ENCODE results near the gene NEU4.
"Not testable (repeated sequence)": the region's sequence is repeated elsewhere in the genome, so short reads cannot be mapped to it uniquely, and the experiment has no call there.

Gene NEU4

DNA sequence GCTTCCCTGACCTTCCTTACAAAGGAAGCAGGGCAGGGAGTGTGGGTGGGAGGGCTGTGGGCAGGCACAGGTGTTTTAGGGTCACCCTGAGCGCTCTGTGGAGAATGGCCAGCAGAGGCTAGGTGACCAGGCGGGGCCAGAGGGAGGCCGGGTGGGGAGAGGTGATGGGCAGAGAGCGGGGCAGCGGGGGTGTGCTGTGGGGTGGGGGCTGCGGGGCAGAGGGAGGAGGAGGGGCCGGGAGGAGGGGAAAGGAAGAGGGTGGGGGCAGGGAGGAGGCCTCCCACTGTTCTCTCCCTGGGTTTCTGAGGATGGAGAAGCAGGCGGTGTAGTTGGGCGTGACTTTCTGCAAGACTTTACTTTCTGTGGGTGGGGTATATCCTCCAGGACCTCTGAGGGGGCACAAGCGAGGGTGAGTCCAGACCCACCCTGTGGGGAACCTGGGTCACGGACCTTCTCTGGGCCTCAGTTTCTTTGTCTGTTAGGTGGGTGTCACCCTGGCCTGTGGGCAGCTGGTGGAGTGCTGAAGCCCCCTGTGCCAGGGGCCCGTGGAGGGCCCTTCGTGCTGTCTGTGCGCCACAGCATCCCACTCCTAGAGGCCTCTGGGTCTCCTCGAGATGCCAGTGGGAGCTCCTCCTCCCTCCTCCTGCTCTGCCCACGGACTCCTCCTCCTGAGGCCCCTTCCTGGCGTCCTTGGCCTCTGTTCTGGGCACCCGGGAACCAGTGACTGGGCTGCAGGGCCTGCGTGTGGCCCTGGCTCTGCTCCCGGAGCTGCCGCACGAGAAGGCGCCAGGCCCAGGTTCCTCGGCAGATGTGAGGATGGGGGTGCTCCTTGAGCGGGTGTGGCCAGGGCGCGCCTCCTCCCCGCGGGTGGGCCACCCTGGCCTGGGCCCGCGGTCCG, 6.3 kb upstream of the NEU4 start:
- no peak overlapping the region for H3K4me3 ChIP-seq (ENCODE audit: low read depth, low read length)
- no peak for DNase-seq (ENCODE audit: low read depth)
- TF ChIP-seq, protein P1, sequence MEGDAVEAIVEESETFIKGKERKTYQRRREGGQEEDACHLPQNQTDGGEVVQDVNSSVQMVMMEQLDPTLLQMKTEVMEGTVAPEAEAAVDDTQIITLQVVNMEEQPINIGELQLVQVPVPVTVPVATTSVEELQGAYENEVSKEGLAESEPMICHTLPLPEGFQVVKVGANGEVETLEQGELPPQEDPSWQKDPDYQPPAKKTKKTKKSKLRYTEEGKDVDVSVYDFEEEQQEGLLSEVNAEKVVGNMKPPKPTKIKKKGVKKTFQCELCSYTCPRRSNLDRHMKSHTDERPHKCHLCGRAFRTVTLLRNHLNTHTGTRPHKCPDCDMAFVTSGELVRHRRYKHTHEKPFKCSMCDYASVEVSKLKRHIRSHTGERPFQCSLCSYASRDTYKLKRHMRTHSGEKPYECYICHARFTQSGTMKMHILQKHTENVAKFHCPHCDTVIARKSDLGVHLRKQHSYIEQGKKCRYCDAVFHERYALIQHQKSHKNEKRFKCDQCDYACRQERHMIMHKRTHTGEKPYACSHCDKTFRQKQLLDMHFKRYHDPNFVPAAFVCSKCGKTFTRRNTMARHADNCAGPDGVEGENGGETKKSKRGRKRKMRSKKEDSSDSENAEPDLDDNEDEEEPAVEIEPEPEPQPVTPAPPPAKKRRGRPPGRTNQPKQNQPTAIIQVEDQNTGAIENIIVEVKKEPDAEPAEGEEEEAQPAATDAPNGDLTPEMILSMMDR (IDR thresholded peaks at IDR 0.05; ENCODE audit: control insufficient read depth, extremely low read depth, insufficient read depth) = no peak

DNA sequence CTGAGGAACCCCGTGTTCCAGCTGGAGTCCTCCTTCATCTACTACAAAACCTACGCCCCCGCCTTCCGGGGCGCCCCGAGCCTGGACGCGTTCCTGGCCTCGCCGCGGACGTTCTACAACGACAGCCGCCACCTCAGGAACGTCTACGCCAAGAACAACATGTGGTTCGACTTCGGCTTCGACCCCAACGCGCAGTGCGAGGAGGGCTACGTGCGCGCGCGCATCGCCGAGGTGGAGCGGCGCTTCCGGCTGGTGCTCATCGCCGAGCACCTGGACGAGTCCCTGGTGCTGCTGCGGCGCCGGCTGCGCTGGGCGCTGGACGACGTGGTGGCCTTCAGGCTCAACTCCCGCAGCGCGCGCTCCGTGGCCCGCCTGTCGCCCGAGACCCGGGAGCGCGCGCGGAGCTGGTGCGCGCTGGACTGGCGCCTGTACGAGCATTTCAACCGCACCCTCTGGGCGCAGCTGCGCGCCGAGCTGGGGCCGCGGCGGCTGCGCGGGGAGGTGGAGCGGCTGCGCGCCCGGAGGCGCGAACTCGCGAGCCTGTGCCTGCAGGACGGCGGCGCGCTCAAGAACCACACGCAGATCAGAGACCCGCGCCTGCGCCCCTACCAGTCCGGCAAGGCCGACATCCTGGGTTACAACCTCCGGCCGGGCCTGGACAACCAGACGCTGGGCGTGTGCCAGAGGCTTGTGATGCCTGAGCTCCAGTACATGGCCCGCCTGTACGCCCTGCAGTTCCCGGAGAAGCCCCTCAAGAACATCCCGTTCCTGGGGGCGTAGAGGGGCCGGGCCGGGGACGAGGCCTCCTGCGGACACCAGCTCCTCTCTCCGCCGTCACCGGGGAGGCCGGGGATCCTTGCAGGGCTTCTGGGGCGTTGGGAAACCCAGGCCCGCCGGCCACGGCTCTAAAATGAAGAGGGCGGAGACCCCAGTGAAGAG, 5.3 kb upstream of the NEU4 start:
- no peak for DNase-seq (ENCODE audit: low read depth)
- no peak overlapping the region for H3K4me3 ChIP-seq (ENCODE audit: low read depth, low read length)
- TF ChIP-seq, protein P1 (IDR thresholded peaks at IDR 0.05; ENCODE audit: control insufficient read depth, extremely low read depth, insufficient read depth) = no peak

DNA sequence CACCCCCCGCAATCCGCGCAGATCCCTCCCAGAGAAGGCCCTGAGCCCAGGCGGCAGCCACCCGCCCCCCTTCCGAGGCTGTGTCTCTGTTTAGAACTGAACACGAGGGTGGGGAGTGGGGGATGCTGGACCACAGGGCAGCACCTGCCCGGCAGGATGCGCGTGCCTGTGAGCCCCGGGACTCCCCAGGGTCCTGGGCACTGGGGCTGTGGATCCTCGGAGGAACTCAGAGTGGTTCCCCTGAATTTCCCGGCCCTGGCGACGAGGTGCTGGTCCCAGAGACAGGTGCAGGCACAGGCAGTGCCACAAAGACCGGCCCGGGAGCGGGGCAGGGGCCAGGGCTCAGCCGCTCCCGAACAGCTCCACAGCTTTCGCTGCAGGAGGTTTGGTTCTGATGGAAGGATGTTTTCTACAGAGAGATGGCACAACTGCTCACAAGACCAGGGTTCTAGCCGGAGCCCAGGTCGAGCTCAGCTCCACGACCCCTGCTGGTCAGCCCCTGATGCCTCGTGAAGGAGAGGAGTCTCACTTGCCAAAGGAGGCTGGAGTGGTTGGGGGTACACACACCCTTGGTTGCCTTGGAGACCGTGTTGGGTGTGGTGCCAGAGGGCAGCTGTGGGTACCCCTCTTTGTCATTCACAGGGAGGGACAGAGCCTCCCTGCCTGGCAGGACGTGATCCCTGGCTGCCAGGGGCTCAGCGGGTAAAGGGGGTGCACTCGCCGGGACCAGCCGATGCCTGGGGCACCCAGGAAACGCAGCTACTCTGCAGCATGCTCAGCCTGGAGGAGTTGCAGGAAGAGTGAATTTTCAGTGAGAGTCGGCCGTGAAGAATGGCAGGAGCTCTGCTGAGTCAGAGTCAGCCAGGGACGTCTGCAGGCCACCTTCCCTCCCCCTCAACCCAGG, 4.4 kb upstream of the NEU4 start:
- no peak overlapping the region for H3K4me3 ChIP-seq (ENCODE audit: low read depth, low read length)
- DNase-seq (ENCODE audit: low read depth) = no peak

DNA sequence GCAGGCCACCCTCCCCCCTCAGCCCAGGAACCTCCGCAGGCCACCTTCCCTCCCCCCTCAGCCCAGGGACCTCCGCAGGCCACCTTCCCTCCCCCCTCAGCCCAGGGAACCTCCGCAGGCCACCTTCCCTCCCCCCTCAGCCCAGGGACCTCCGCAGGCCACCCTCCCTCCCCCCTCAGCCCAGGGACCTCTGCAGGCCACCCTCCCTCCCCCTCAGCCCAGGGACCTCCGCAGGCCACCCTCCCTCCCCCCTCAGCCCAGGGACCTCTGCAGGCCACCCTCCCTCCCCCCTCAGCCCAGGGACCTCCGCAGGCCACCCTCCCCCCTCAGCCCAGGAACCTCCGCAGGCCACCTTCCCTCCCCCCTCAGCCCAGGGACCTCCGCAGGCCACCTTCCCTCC, 2.8 kb upstream of the NEU4 start:
- not testable (repeated sequence) for DNase-seq (ENCODE audit: low read depth); H3K4me3 ChIP-seq (ENCODE audit: low read depth, low read length)

More for the DNA sequence above, 4.4 kb upstream of the NEU4 start:
- TF ChIP-seq, protein P1 (IDR thresholded peaks at IDR 0.05; ENCODE audit: control insufficient read depth, extremely low read depth, insufficient read depth) = no peak

DNA sequence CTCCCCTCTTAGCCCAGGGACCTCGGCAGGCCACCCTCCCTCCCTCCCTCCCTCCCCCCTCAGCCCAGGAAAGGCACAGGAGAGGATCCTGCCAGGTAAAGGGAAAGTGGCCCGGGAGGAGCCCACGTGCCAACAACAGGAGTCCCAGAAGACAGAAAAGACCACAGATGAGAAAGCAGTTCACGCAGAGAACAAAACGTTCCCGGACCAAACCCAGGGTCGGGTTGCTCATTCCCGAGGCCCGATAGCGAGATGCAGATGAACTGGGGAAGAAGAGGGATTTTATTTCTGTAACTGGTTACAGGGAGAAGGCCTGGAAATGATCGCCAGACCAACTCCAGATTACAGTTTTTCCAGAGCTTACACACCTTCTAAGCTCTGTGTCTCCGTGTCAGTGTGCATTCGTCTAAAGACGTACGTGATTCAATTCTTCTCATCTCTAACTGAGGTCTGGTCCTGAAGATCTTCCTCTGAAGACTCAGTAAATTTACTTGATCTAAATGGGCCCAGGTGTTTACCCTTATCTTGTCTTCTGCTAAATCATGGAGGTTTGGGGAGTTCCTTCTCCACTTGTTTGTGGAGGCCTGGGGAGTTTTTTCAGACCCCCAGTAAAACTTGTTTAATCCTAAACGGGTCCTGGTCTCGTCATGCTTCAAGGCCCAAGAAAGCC, 807 bp upstream of the NEU4 start:
- H3K4me3 ChIP-seq (ENCODE audit: low read depth, low read length) = no peak overlapping the region
- no peak for DNase-seq (ENCODE audit: low read depth)
- TF ChIP-seq, protein P1 (IDR thresholded peaks at IDR 0.05; ENCODE audit: control insufficient read depth, extremely low read depth, insufficient read depth) = no peak

DNA sequence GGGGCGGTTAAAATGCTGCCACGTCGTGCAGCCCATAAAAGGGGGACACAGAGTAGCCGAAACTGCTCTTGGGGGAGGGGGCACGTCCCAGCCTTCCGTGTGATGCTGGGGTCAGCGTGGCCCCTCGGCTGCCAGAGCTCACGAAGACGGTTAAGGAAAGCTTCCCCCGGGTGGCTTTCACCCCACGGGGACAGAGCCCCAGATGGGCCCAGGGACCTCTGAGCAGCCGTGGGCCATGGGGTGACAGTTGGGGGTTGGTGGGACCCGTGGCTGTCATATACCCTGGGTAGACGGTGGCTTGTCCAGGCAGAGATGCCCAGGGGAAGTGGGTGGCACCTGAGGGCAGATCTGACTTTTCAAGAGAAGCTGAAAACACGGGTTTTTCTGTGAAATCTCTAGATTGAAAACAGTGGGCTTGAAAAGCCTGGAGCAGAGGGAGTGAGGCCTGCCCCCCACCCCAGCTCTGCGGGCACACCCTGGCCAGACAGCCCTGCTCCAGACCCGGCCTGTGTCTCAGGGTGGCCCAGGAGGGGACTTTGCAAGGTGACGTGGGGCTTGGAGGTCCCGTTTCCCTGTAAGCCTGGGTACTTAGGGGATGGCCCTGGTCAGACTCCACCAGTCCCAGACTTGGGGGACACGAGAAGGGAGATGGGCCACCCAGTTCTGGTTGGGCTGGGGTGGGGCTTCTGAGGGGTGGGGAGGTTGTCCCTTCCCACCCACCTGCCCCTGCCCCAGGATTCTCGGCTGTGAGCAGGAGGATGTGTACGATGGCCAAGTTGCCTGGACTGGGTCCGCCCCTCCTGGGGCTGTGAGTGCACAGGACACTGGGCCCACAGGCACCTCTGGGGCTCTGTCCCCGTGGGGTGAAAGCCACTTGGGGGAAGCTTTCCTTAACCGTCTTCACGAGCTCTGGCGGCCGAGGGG, 652 bp downstream of the NEU4 start:
- TF ChIP-seq, protein P1 (IDR thresholded peaks at IDR 0.05; ENCODE audit: control insufficient read depth, extremely low read depth, insufficient read depth) = no peak
- no peak overlapping the region for H3K4me3 ChIP-seq (ENCODE audit: low read depth, low read length)
- DNase-seq (ENCODE audit: low read depth) = no peak
